Stimulated activated CD4-positive, alpha-beta T cell treated with anti-CD3 and anti-CD28 coated beads, Interleukin-15, amount 100 ng/mL, for 1 hour (primary cell): Measurements from ENCODE around the gene BTAF1.
A peak's percentile ranks its signal among the peaks of the same experiment; 100 is the strongest.
"Not testable (repeated sequence)": the region's sequence is repeated elsewhere in the genome, so short reads cannot be mapped to it uniquely, and the experiment has no call there.

ENCODE experiments used
- DNase-seq, 2 donors: peaks; one replicate each; pipeline ENCODE4 v3.0.0-alpha.2; 2020; ENCODE audit warnings: low read depth in 1 of 2, low spot score in 1 of 2

Gene BTAF1

GRCh38 chr10:91923371-91924211, at the start of gene BTAF1:
BTAF1 (plus strand) TSS chr10:91923770; CDS start chr10:91924077, 307 bp downstream.
- peak; percentile 75 to 87 for DNase-seq

- DNase-seq: no peak
These were observed 48.4 kb upstream of the BTAF1 start for GRCh38 chr10:91875156-91875555.

- DNase-seq: no peak
These were observed 47.8 kb upstream of the BTAF1 start for GRCh38 chr10:91875779-91876178.

GRCh38 chr10:91879515-91880170, 43.9 kb upstream of the BTAF1 start:
- DNase-seq: no peak

GRCh38 chr10:91880310-91880709, 43.3 kb upstream of the BTAF1 start:
- DNase-seq: no peak

- DNase-seq: no peak
These were observed 39.8 kb upstream of the BTAF1 start for GRCh38 chr10:91883549-91884444.

GRCh38 chr10:91884536-91884935, 39.0 kb upstream of the BTAF1 start:
- no peak for DNase-seq

- DNase-seq: no peak
These were observed 38.0 kb upstream of the BTAF1 start for GRCh38 chr10:91885362-91886079.

GRCh38 chr10:91886954-91887271, 36.7 kb upstream of the BTAF1 start:
- no peak for DNase-seq

- DNase-seq: peak in 1 of 2 donors; percentile 7
These were observed 36.1 kb upstream of the BTAF1 start for GRCh38 chr10:91887272-91888076.

- DNase-seq: no peak
These were observed 32.2 kb upstream of the BTAF1 start for GRCh38 chr10:91891125-91892001.

- no peak for DNase-seq
These were observed 30.5 kb upstream of the BTAF1 start for GRCh38 chr10:91893051-91893450.

GRCh38 chr10:91894261-91894685, 29.3 kb upstream of the BTAF1 start:
- DNase-seq: not testable (repeated sequence)

GRCh38 chr10:91896212-91896756, 27.3 kb upstream of the BTAF1 start:
- no peak for DNase-seq

GRCh38 chr10:91897421-91897820, 26.1 kb upstream of the BTAF1 start:
- no peak for DNase-seq

- DNase-seq: no peak
These were observed 21.5 kb upstream of the BTAF1 start for GRCh38 chr10:91901784-91902677.

GRCh38 chr10:91907033-91907594, 16.5 kb upstream of the BTAF1 start:
- DNase-seq: no peak
